Osteocyte (in vitro differentiated cells): ENCODE results near the gene GABRE. TPM values are rescaled to one million over a fixed set of nuclear protein-coding genes. Genes with fewer than 3 reads are reported as not detected.

ENCODE experiments used
- DNase-seq: peaks from one replicate; pipeline ENCODE4 v3.0.0; 2021; ENCODE audit warnings: mixed read lengths; ENCODE audit not compliant: unreplicated experiment; ENCODE audit errors: extremely low spot score
- H3K27ac Mint-ChIP-seq: one replicate; pipeline ENCODE4 v1.8.0; 2021; ENCODE audit warnings: mild to moderate bottlenecking, mixed read lengths; ENCODE audit not compliant: unreplicated experiment
- H3K27me3 Mint-ChIP-seq: one replicate; pipeline ENCODE4 v1.8.0; 2021; ENCODE audit warnings: mixed read lengths; ENCODE audit not compliant: unreplicated experiment
- H3K36me3 Mint-ChIP-seq: one replicate; pipeline ENCODE4 v1.8.0; 2021; ENCODE audit warnings: mixed read lengths; ENCODE audit not compliant: unreplicated experiment
- H3K4me1 Mint-ChIP-seq: one replicate; pipeline ENCODE4 v1.8.0; 2021; ENCODE audit warnings: mixed read lengths; ENCODE audit not compliant: unreplicated experiment
- H3K4me3 Mint-ChIP-seq: one replicate; pipeline ENCODE4 v1.8.0; 2021; ENCODE audit warnings: mild to moderate bottlenecking, moderate library complexity, mixed read lengths; ENCODE audit not compliant: unreplicated experiment
- H3K9me3 Mint-ChIP-seq: one replicate; pipeline ENCODE4 v1.8.0; 2021; ENCODE audit warnings: mixed read lengths; ENCODE audit not compliant: unreplicated experiment
- long read RNA-seq: library from polyadenylated mRNA; unstranded; transcript quantifications from one replicate; pipeline ENCODE4 v2.0.0, GENCODE V29; 2021
- total RNA-seq: library from RNA; stranded (reverse); gene quantifications from 2 replicates; pipeline ENCODE4 v1.2.1, GENCODE V29; 2021
- TF ChIP-seq, protein P1 (sequence below): fragments of 200-600 bp; sonication (generic); IDR thresholded peaks from 2 replicates; pipeline ENCODE4 v1.5.0; 2021; ENCODE audit warnings: antibody characterized with exemption, mild to moderate bottlenecking, moderate library complexity

GABRE gene, protein sequence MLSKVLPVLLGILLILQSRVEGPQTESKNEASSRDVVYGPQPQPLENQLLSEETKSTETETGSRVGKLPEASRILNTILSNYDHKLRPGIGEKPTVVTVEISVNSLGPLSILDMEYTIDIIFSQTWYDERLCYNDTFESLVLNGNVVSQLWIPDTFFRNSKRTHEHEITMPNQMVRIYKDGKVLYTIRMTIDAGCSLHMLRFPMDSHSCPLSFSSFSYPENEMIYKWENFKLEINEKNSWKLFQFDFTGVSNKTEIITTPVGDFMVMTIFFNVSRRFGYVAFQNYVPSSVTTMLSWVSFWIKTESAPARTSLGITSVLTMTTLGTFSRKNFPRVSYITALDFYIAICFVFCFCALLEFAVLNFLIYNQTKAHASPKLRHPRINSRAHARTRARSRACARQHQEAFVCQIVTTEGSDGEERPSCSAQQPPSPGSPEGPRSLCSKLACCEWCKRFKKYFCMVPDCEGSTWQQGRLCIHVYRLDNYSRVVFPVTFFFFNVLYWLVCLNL
- total RNA-seq = 0.71 and 1.4 TPM in 2 replicates
- long read RNA-seq = 0 reads

DNA sequence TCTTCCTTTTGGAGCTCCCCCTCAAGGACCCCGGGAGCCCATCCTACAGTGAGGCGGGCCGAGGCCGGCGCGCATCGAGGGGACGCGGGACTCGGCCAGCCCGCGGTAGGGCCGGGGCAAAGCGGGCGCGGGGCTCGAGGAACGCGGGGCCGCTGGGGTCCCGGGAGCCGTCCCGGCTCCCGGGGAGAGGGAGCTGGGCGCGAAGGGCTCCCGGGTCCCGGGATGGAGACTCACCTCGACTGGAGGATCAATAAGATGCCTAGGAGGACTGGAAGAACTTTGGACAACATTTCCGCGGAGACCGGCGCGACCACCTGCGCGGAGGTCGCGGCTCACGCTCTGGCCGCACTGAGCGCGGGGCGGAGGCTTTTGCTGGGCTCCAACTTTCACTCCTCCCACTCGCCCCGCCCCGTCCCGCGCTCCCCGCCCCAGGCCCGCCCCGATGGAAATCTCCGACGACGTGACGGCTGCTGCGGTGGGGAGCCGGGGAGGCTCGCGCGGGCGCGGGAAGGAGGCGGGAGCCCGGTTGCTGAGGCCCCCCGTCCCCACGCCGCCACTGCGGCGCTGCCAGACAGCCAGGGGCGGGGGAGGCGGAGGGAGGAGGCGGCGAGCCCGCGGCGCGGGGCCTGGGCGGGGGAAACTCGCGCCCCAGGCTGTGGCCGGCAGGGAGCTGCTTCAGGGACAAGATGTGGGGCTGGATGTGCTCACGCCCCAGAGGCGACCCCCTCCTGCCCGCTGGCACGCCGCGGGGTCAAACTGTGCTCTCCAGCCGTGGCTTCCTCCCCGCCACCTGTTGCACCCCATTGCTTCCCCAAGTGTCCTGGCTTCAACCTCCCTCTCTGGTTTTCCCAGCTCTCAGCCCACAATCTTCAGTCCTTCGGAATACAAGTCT lies at the start of gene GABRE:
TSS of gene GABRE (minus strand) at position 341 of the 892 bp plus-strand sequence. CDS start at position 290, 51 bp downstream.
- peaks cover 6% of the 10 kb centered on the region for H3K27me3 Mint-ChIP-seq
- no peak within 1 kb of the TSS for H3K27ac Mint-ChIP-seq
- no peaks in the 10 kb centered on the region for H3K36me3 Mint-ChIP-seq
- H3K4me1 Mint-ChIP-seq = peaks cover 3% of the 10 kb centered on the region
- TF ChIP-seq, protein P1, sequence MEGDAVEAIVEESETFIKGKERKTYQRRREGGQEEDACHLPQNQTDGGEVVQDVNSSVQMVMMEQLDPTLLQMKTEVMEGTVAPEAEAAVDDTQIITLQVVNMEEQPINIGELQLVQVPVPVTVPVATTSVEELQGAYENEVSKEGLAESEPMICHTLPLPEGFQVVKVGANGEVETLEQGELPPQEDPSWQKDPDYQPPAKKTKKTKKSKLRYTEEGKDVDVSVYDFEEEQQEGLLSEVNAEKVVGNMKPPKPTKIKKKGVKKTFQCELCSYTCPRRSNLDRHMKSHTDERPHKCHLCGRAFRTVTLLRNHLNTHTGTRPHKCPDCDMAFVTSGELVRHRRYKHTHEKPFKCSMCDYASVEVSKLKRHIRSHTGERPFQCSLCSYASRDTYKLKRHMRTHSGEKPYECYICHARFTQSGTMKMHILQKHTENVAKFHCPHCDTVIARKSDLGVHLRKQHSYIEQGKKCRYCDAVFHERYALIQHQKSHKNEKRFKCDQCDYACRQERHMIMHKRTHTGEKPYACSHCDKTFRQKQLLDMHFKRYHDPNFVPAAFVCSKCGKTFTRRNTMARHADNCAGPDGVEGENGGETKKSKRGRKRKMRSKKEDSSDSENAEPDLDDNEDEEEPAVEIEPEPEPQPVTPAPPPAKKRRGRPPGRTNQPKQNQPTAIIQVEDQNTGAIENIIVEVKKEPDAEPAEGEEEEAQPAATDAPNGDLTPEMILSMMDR = no peak
- no peak for DNase-seq
- H3K9me3 Mint-ChIP-seq = peaks cover 14% of the 10 kb centered on the region
- H3K4me3 Mint-ChIP-seq = peak within 1 kb of the TSS; percentile 28

DNA sequence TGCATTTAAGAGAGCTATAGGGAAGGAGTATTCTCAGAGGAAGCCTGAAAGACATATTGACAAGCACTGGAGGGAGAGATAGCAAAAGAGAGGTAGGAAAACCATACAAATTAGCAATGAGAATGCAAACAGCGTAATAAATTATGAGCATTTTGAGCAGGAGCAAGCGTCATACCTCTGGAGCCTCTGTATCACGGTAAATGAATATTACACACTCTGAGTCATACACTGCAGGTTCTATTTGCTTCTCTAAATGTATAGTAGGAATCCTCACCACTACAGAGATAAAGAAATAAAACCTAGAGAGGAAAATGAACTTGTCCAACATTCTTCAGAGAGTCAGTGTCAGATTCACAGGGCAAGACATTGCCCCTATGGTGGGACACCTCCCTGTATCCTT lies 46.4 kb upstream of the GABRE start:
- Mint-ChIP-seq H3K27me3 (no peaks in the 10 kb centered on the region), H3K4me1 (no peaks in the 10 kb centered on the region), H3K4me3 (no peak overlapping the region), H3K27ac (no peak overlapping the region), H3K36me3 (no peaks in the 10 kb centered on the region), H3K9me3 (peaks cover 28% of the 10 kb centered on the region)
- TF ChIP-seq, protein P1 = no peak
- DNase-seq = no peak

DNA sequence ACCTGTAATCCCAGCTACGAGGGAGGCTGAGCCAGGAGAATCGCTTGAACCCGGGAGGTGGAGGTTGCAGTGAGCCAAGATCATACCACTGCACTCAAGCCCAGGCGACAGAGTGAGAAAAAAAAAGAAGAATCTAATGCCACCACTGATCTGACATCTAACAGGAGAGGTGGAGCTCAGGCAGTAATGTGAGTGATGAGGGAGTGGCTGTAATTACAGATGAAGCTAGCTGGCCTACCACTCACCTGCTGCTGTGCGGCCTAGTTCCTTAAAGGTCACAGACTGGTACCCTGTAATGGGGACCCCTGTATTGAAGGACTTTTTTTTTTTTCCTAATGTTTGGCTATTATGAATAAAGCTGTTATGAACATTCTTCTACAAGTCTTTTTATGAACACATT lies 25.3 kb upstream of the GABRE start:
- H3K4me3 Mint-ChIP-seq = no peak overlapping the region
- no peaks in the 10 kb centered on the region for H3K4me1 Mint-ChIP-seq
- H3K27me3 Mint-ChIP-seq = no peaks in the 10 kb centered on the region
- no peak overlapping the region for H3K27ac Mint-ChIP-seq
- H3K36me3 Mint-ChIP-seq = no peaks in the 10 kb centered on the region
- no peak for DNase-seq
- peaks cover 23% of the 10 kb centered on the region for H3K9me3 Mint-ChIP-seq
- TF ChIP-seq, protein P1 = no peak

DNA sequence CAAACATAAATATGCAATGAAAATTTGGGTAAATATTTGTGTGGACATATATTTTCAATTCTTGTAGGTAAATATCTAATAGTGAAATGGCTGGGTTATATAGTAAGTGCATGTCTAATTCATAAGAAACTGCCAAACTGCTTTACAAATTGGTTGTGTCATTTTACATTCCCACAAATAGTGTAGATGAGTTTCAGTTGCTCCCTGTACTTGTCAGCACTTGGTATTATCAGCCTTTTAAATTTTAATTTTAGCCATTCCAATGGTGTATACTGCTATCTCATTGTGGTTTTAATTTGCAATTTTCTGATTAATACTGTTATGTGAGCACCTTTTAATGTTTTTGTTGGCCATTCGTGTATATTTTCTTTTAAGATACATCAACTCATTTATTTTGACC lies 23.1 kb upstream of the GABRE start:
- Mint-ChIP-seq H3K36me3 (no peaks in the 10 kb centered on the region), H3K9me3 (peaks cover 34% of the 10 kb centered on the region), H3K4me3 (no peak overlapping the region), H3K4me1 (no peaks in the 10 kb centered on the region), H3K27ac (no peak overlapping the region), H3K27me3 (no peaks in the 10 kb centered on the region)
- DNase-seq = no peak
- TF ChIP-seq, protein P1 = no peak
